H9 (cell line): Measurements from ENCODE around the gene NXPH4. TPM values are rescaled to one million over a fixed set of nuclear protein-coding genes. Genes with fewer than 3 reads are reported as not detected.

Experiments
- DNase-seq: peaks from one replicate; pipeline ENCODE4 v3.0.0-alpha.2; 2017
- H2AFZ ChIP-seq: one replicate; pipeline ENCODE4 v1.6.1; 2013; ENCODE audit warnings: mild to moderate bottlenecking, low read length, control low read depth, moderate library complexity
- H2AK5ac ChIP-seq: 2 replicates; pipeline ENCODE4 v1.6.1; 2013; ENCODE audit warnings: low read length, control low read depth, mixed read lengths; ENCODE audit not compliant: insufficient read length
- H2BK120ac ChIP-seq: one replicate; pipeline ENCODE4 v1.6.1; 2013; ENCODE audit warnings: low read depth, mild to moderate bottlenecking, low read length, control low read depth, inconsistent platforms; ENCODE audit not compliant: poor library complexity, severe bottlenecking
- H2BK12ac ChIP-seq: 2 replicates; pipeline ENCODE4 v1.6.1; 2013; ENCODE audit warnings: low read length, control low read depth, mixed read lengths, low read depth; ENCODE audit not compliant: insufficient read length
- H2BK15ac ChIP-seq: 2 replicates; pipeline ENCODE4 v1.6.1; 2013; ENCODE audit warnings: low read depth, low read length, control low read depth
- H2BK20ac ChIP-seq: one replicate; pipeline ENCODE4 v1.6.1; 2013; ENCODE audit warnings: low read depth, mild to moderate bottlenecking, low read length, control low read depth, inconsistent platforms; ENCODE audit not compliant: poor library complexity, severe bottlenecking
- H2BK5ac ChIP-seq: 2 replicates; pipeline ENCODE4 v1.6.1; 2013; ENCODE audit warnings: low read length, control low read depth, mixed read lengths; ENCODE audit not compliant: insufficient read length
- H3K14ac ChIP-seq: 2 replicates; pipeline ENCODE4 v1.6.1; 2013; ENCODE audit warnings: low read length, control low read depth; ENCODE audit not compliant: insufficient read depth
- H3K18ac ChIP-seq: 2 replicates; pipeline ENCODE4 v1.6.1; 2013; ENCODE audit warnings: low read depth, mild to moderate bottlenecking, mixed read lengths, low read length, control low read depth; ENCODE audit not compliant: insufficient read length
- H3K23ac ChIP-seq: 2 replicates; pipeline ENCODE4 v1.6.1; 2013; ENCODE audit warnings: low read length, control low read depth, mixed read lengths, low read depth; ENCODE audit not compliant: insufficient read length
- H3K23me2 ChIP-seq: 2 replicates; pipeline ENCODE4 v1.6.1; 2013; ENCODE audit warnings: low read depth, mild to moderate bottlenecking, mixed read lengths, low read length, control low read depth; ENCODE audit not compliant: insufficient read length, poor library complexity, severe bottlenecking
- H3K27ac ChIP-seq: 2 replicates; pipeline ENCODE4 v1.5.1; 2013; ENCODE audit warnings: low read length, control low read depth, mixed read lengths, low read depth; ENCODE audit not compliant: insufficient read length
- H3K27me3 ChIP-seq: 2 replicates; pipeline ENCODE4 v1.6.1; 2013; ENCODE audit warnings: low read length, control low read depth, inconsistent platforms; ENCODE audit not compliant: insufficient read depth
- H3K4ac ChIP-seq: 2 replicates; pipeline ENCODE4 v1.6.1; 2013; ENCODE audit warnings: low read depth, mild to moderate bottlenecking, control low read depth, inconsistent platforms, low read length, moderate library complexity
- H3K4me1 ChIP-seq: 2 replicates; pipeline ENCODE4 v1.6.1; 2013; ENCODE audit warnings: low read length, control low read depth, inconsistent platforms; ENCODE audit not compliant: insufficient read depth
- H3K4me2 ChIP-seq: 2 replicates; pipeline ENCODE4 v1.6.1; 2013; ENCODE audit warnings: low read length, control low read depth, mixed read lengths; ENCODE audit not compliant: insufficient read length, insufficient read depth
- H3K56ac ChIP-seq: 2 replicates; pipeline ENCODE4 v1.6.1; 2013; ENCODE audit warnings: low read depth, mild to moderate bottlenecking, mixed read lengths, low read length, control low read depth; ENCODE audit not compliant: insufficient read length
- H3K79me1 ChIP-seq: 2 replicates; pipeline ENCODE4 v1.6.1; 2013; ENCODE audit warnings: low read depth, mild to moderate bottlenecking, moderate library complexity, low read length, control low read depth, inconsistent platforms; ENCODE audit not compliant: insufficient read depth, poor library complexity, severe bottlenecking
- H3K79me2 ChIP-seq: 2 replicates; pipeline ENCODE4 v1.6.1; 2013; ENCODE audit warnings: low read length, control low read depth, inconsistent platforms; ENCODE audit not compliant: insufficient read depth
- H3K9ac ChIP-seq: 2 replicates; pipeline ENCODE4 v1.6.1; 2013; ENCODE audit warnings: low read length, control low read depth, mixed read lengths; ENCODE audit not compliant: insufficient read length; ENCODE audit errors: extremely low read depth
- H3K9me3 ChIP-seq: one replicate; pipeline ENCODE4 v1.6.1; 2013; ENCODE audit warnings: low read depth, low read length, inconsistent platforms; ENCODE audit not compliant: control insufficient read depth
- H3T11ph ChIP-seq: one replicate; pipeline ENCODE4 v1.6.1; 2013; ENCODE audit warnings: mild to moderate bottlenecking, low read length, control low read depth, inconsistent platforms
- H4K20me1 ChIP-seq: one replicate; pipeline ENCODE4 v1.6.1; 2013; ENCODE audit not compliant: control insufficient read depth, insufficient read length, insufficient read depth
- H4K5ac ChIP-seq: 2 replicates; pipeline ENCODE4 v1.6.1; 2013; ENCODE audit warnings: low read depth, mild to moderate bottlenecking, mixed read lengths, low read length, control low read depth; ENCODE audit not compliant: insufficient read length
- H4K8ac ChIP-seq: replicated peaks from 2 replicates; pipeline ENCODE4 v1.6.1; 2013; ENCODE audit warnings: low read length, control low read depth, mixed read lengths, low read depth; ENCODE audit not compliant: insufficient read length
- H4K91ac ChIP-seq: 2 replicates; pipeline ENCODE4 v1.6.1; 2013; ENCODE audit warnings: low read depth, mild to moderate bottlenecking, moderate library complexity, mixed read lengths, low read length, control low read depth; ENCODE audit not compliant: insufficient read length
- H3K27ac Mint-ChIP-seq, 3 experiments: 2 replicates in 2 of 3; 3 replicates in 1 of 3; pipeline ENCODE4 v1.8.0; 2020 to 2021; ENCODE audit warnings: mixed read lengths in 3 of 3, mild to moderate bottlenecking in 1 of 3, moderate library complexity in 1 of 3
- H3K27me3 Mint-ChIP-seq: 2 replicates; pipeline ENCODE4 v1.8.0; 2021; ENCODE audit warnings: low read depth, mild to moderate bottlenecking, moderate library complexity, mixed read lengths
- H3K36me3 Mint-ChIP-seq, 3 experiments: 2 replicates in 2 of 3; 3 replicates in 1 of 3; pipeline ENCODE4 v1.8.0; 2020 to 2021; ENCODE audit warnings: low read depth in 3 of 3, mixed read lengths in 3 of 3; ENCODE audit not compliant: insufficient read depth in 1 of 3
- H3K4me1 Mint-ChIP-seq, 2 experiments: 2 replicates each; pipeline ENCODE4 v1.8.0; 2020; ENCODE audit warnings: mixed read lengths in 2 of 2
- H3K4me3 Mint-ChIP-seq, 2 experiments: 2 replicates in 1 of 2; 3 replicates in 1 of 2; pipeline ENCODE4 v1.8.0; 2020 to 2021; ENCODE audit warnings: mild to moderate bottlenecking in 2 of 2, mixed read lengths in 2 of 2, moderate library complexity in 1 of 2
- H3K9me3 Mint-ChIP-seq, 2 experiments: 2 replicates in 1 of 2; 3 replicates in 1 of 2; pipeline ENCODE4 v1.8.0; 2020; ENCODE audit warnings: mild to moderate bottlenecking in 2 of 2, mixed read lengths in 2 of 2, moderate library complexity in 1 of 2
- CTCF ChIP-seq: fragments of 200-600 bp; sonication (generic); conservative IDR thresholded peaks from 3 replicates; pipeline ENCODE4 v1.8.0; 2021; ENCODE audit warnings: antibody characterized with exemption, mild to moderate bottlenecking
- WGBS: extraction: QIAGEN DNeasy Blood & Tissue Kit; methylation state at CpG from one replicate; pipeline ENCODE4 v1.1.7; 2013; ENCODE audit warnings: missing lambda C conversion rate, low lambda C conversion rate, mixed read lengths; ENCODE audit not compliant: insufficient read length; ENCODE audit errors: extremely low coverage; 5-methylcytosine and 5-hydroxymethylcytosine counted together
- total RNA-seq: library from RNA; stranded (reverse); gene quantifications from 2 replicates; pipeline ENCODE4 v1.2.1, GENCODE V29; 2021

Gene NXPH4
- total RNA-seq, 1 experiment from 2014 or later = 2.1 TPM

DNA sequence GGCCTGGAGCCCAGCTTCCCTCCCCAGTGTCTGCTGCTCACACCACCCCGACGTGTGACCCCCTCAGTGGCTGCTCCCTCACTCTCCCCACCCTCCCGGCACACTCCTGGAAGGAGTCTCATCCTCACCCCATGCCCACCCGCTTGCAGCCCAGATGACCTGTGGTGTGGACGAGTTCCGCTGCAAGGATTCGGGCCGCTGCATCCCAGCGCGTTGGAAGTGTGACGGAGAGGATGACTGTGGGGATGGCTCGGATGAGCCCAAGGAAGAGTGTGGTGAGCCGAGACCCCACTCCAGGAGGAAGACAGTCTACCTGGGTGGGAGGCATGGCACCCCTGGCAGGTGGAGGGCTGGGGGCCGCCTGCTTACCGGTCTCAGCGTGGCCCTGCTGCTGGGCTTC lies 15.0 kb upstream of the NXPH4 start:
- no peak overlapping the region for H3K4me3 Mint-ChIP-seq
- no peaks in the 10 kb centered on the region for H3K23me2 ChIP-seq
- H4K8ac ChIP-seq = no peak overlapping the region
- H3K79me1 ChIP-seq = no peaks in the 10 kb centered on the region
- H2BK15ac ChIP-seq = no peak overlapping the region
- no peaks in the 10 kb centered on the region for H4K20me1 ChIP-seq
- no peaks in the 10 kb centered on the region for H3K4me1 Mint-ChIP-seq
- no peak overlapping the region for H2AK5ac ChIP-seq
- no peak overlapping the region for H4K5ac ChIP-seq
- H3K4me2 ChIP-seq = no peak overlapping the region
- no peak overlapping the region for H2AFZ ChIP-seq
- H3K79me2 ChIP-seq = no peaks in the 10 kb centered on the region
- no peak overlapping the region for H3K56ac ChIP-seq
- no peaks in the 10 kb centered on the region for H3K27me3 Mint-ChIP-seq
- no peak overlapping the region for H3K14ac ChIP-seq
- H3K36me3 Mint-ChIP-seq = peaks cover 53 to 98% (median 95%) of the 10 kb centered on the region in 3 experiments
- H3K4me1 ChIP-seq = no peaks in the 10 kb centered on the region
- H3K4ac ChIP-seq = no peak overlapping the region
- H2BK5ac ChIP-seq = no peak overlapping the region
- no peak overlapping the region for H3K27ac ChIP-seq
- no peak overlapping the region for H3K23ac ChIP-seq
- no peak overlapping the region for H3T11ph ChIP-seq
- no peak overlapping the region for H3K18ac ChIP-seq
- H3K9me3 ChIP-seq = no peaks in the 10 kb centered on the region
- H3K9me3 Mint-ChIP-seq = no peaks in the 10 kb centered on the region
- H3K9ac ChIP-seq = no peak overlapping the region
- H3K27me3 ChIP-seq = no peaks in the 10 kb centered on the region
- H4K91ac ChIP-seq = no peak overlapping the region
- no CpG with 5 or more reads among the region's 16 CpGs for WGBS
- no peak overlapping the region for H3K27ac Mint-ChIP-seq
- H2BK120ac ChIP-seq = no peak overlapping the region
- no peak for TF ChIP-seq CTCF
- H2BK12ac ChIP-seq = no peak overlapping the region
- no peak for DNase-seq
- no peak overlapping the region for H2BK20ac ChIP-seq
